GM23338 (cell line): ENCODE results near the gene ROBO1. TPM values are rescaled to one million over a fixed set of nuclear protein-coding genes. Genes with fewer than 3 reads are reported as not detected.

ENCODE experiments used
- ATAC-seq: fragments of 200-7000 bp; cut with Tn5 transposase; 3 replicates; pipeline ENCODE4 v1.9.1; 2020
- DNase-seq: peaks from one replicate; pipeline ENCODE4 v3.0.0-alpha.2; 2015; ENCODE audit warnings: low spot score
- H2AFZ ChIP-seq: fragments of 200-600 bp; sonication (generic); 2 replicates; pipeline ENCODE4 v1.8.0; 2016; ENCODE audit warnings: antibody characterized with exemption, mild to moderate bottlenecking, moderate library complexity
- H3F3A ChIP-seq: fragments of 200-600 bp; sonication (generic); replicated peaks from 2 replicates; pipeline ENCODE4 v1.8.0; 2017; ENCODE audit warnings: antibody characterized with exemption, mixed run types, low read depth
- H3K27ac ChIP-seq: fragments of 200-600 bp; sonication (generic); 2 replicates; pipeline ENCODE4 v1.6.1; 2016; ENCODE audit warnings: low read depth
- H3K27me3 ChIP-seq: fragments of 200-600 bp; sonication (generic); 2 replicates; pipeline ENCODE4 v1.8.0; 2016; ENCODE audit warnings: mild to moderate bottlenecking, mixed run types, moderate library complexity; ENCODE audit not compliant: insufficient read depth
- H3K36me3 ChIP-seq: fragments of 200-600 bp; sonication (generic); 2 replicates; pipeline ENCODE4 v1.8.0; 2016; ENCODE audit warnings: mild to moderate bottlenecking; ENCODE audit not compliant: insufficient read depth
- H3K4me1 ChIP-seq: fragments of 200-600 bp; sonication (generic); 2 replicates; pipeline ENCODE4 v1.8.0; 2016; ENCODE audit warnings: mild to moderate bottlenecking, moderate library complexity; ENCODE audit not compliant: insufficient read depth
- H3K4me2 ChIP-seq: fragments of 200-600 bp; sonication (generic); 2 replicates; pipeline ENCODE4 v1.7.1; 2017; ENCODE audit warnings: mixed run types
- H3K4me3 ChIP-seq: fragments of 200-600 bp; sonication (generic); 2 replicates; pipeline ENCODE4 v1.6.1; 2016; ENCODE audit warnings: mixed run types
- H3K79me2 ChIP-seq: fragments of 200-600 bp; sonication (generic); replicated peaks from 2 replicates; pipeline ENCODE4 v1.8.0; 2017; ENCODE audit warnings: mild to moderate bottlenecking; ENCODE audit not compliant: insufficient read depth
- H3K9me2 ChIP-seq: fragments of 200-600 bp; sonication (generic); 2 replicates; pipeline ENCODE4 v1.8.0; 2017; ENCODE audit not compliant: insufficient read depth
- H4K20me1 ChIP-seq: fragments of 200-600 bp; sonication (generic); replicated peaks from 2 replicates; pipeline ENCODE4 v1.8.0; 2017; ENCODE audit warnings: mild to moderate bottlenecking; ENCODE audit not compliant: insufficient read depth
- H3K27ac Mint-ChIP-seq: 2 replicates; pipeline ENCODE4 v1.8.0; 2020; ENCODE audit warnings: inconsistent platforms, mild to moderate bottlenecking, moderate library complexity, mixed read lengths
- H3K27me3 Mint-ChIP-seq: 3 replicates; pipeline ENCODE4 v1.8.0; 2022; ENCODE audit warnings: low read depth, mild to moderate bottlenecking, moderate library complexity, mixed read lengths, inconsistent platforms; ENCODE audit not compliant: insufficient read depth, poor library complexity
- H3K36me3 Mint-ChIP-seq: 3 replicates; pipeline ENCODE4 v1.8.0; 2021; ENCODE audit warnings: low read depth, mild to moderate bottlenecking, inconsistent platforms, moderate library complexity, mixed read lengths
- H3K4me1 Mint-ChIP-seq: 3 replicates; pipeline ENCODE4 v1.8.0; 2020; ENCODE audit warnings: mild to moderate bottlenecking, inconsistent platforms, mixed read lengths
- H3K4me3 Mint-ChIP-seq: 3 replicates; pipeline ENCODE4 v1.8.0; 2021; ENCODE audit warnings: moderate library complexity, mild to moderate bottlenecking, inconsistent platforms, mixed read lengths
- H3K9me3 Mint-ChIP-seq: 3 replicates; pipeline ENCODE4 v1.8.0; 2020; ENCODE audit warnings: moderate library complexity, mild to moderate bottlenecking, inconsistent platforms, mixed read lengths
- CREB1 ChIP-seq: fragments of 250-450 bp; sonication (Bioruptor Pico); IDR thresholded peaks from 2 replicates; pipeline ENCODE4 v1.5.0; 2020; ENCODE audit warnings: low read depth, mild to moderate bottlenecking, moderate library complexity
- CTCF ChIP-seq, 2 experiments: fragments of 200-600 bp in 1 of 2; sonication (generic) in 1 of 2; conservative IDR thresholded peaks; 2 replicates each; pipeline versions ENCODE4 v1.5.1 to v1.6.1; 2016 to 2017; ENCODE audit warnings: antibody characterized with exemption in 2 of 2, low read depth in 2 of 2, mild to moderate bottlenecking in 2 of 2, moderate library complexity in 1 of 2
- ETS1 ChIP-seq: IDR thresholded peaks from 2 replicates; pipeline ENCODE4 v1.6.1; 2016; ENCODE audit warnings: antibody characterized with exemption
- EZH2 ChIP-seq: fragments of 200-600 bp; sonication (generic); IDR thresholded peaks from one replicate; pipeline ENCODE4 v1.8.0; 2017; ENCODE audit warnings: antibody characterized with exemption, mild to moderate bottlenecking, low read depth; ENCODE audit not compliant: unreplicated experiment
- EZH2phosphoT487 ChIP-seq: fragments of 200-600 bp; sonication (generic); IDR thresholded peaks from one replicate; pipeline ENCODE4 v1.8.1; 2018; ENCODE audit warnings: antibody characterized with exemption; ENCODE audit not compliant: unreplicated experiment
- JUNB ChIP-seq: IDR thresholded peaks from one replicate; pipeline ENCODE4 v1.6.1; 2016; ENCODE audit warnings: antibody characterized with exemption; ENCODE audit not compliant: unreplicated experiment
- NANOG ChIP-seq: IDR thresholded peaks from 2 replicates; pipeline ENCODE4 v1.6.1; 2016; ENCODE audit warnings: antibody characterized with exemption, borderline replicate concordance
- POLR2AphosphoS5 ChIP-seq: IDR thresholded peaks from 2 replicates; pipeline ENCODE4 v1.6.1; 2016; ENCODE audit warnings: antibody characterized with exemption, low read depth
- REST ChIP-seq: IDR thresholded peaks from one replicate; pipeline ENCODE4 v1.6.1; 2018; ENCODE audit warnings: antibody characterized with exemption; ENCODE audit not compliant: unreplicated experiment
- STAT1 ChIP-seq: IDR thresholded peaks from one replicate; pipeline ENCODE4 v1.6.1; 2016; ENCODE audit warnings: antibody characterized with exemption; ENCODE audit not compliant: unreplicated experiment
- ZNF114 ChIP-seq: fragments of 250-450 bp; sonication (Bioruptor Pico); IDR thresholded peaks from 2 replicates; pipeline ENCODE4 v1.5.0; 2020; ENCODE audit warnings: mild to moderate bottlenecking, moderate library complexity
- ZNF331 ChIP-seq: fragments of 250-450 bp; sonication (Bioruptor Pico); IDR thresholded peaks from 2 replicates; pipeline ENCODE4 v1.5.0; 2020; ENCODE audit warnings: low read depth, mild to moderate bottlenecking, moderate library complexity
- ZNF462 ChIP-seq: fragments of 250-450 bp; sonication (Bioruptor Pico); IDR thresholded peaks from 2 replicates; pipeline ENCODE4 v1.5.0; 2020; ENCODE audit warnings: mild to moderate bottlenecking, moderate library complexity
- polyA plus RNA-seq: library from polyadenylated mRNA; unstranded; fragments of >200 nt; fragmentation: Nextera tagmentation; extraction: Ambion mirVana; gene quantifications from 2 replicates; pipeline ENCODE4 v1.2.1, GENCODE V29; 2016
- total RNA-seq: library from RNA; depleted of rRNA; stranded (reverse); fragments of >200 nt; shearing (Covaris generic); gene quantifications from 2 replicates; pipeline ENCODE4 v1.2.3, GENCODE V29; 2014

ROBO1 gene
- total and polyA plus RNA-seq, 2 experiments from 2014 or later, result 19.2 to 78.3 TPM

- Mint-ChIP-seq H3K27me3 (no peaks in the 10 kb centered on the region), H3K36me3 (no peaks in the 10 kb centered on the region), H3K27ac (no peak overlapping the region), H3K4me1 (peaks cover 21% of the 10 kb centered on the region), H3K9me3 (no peaks in the 10 kb centered on the region), H3K4me3 (no peak overlapping the region)
- no peaks in the 10 kb centered on the region for H3K27me3 ChIP-seq
- H3K4me3 ChIP-seq, result no peak overlapping the region
- no peaks in the 10 kb centered on the region for H3K79me2 ChIP-seq
- H4K20me1 ChIP-seq, result no peaks in the 10 kb centered on the region
- no peaks in the 10 kb centered on the region for H3F3A ChIP-seq
- TF ChIP-seq ETS1 (no peak), CTCF (conservative IDR thresholded peaks at IDR 0.05; ENCODE audit: low read depth in 2 of 2) (no peak), ZNF331 (no peak), JUNB (no peak), CREB1 (no peak), STAT1 (no peak), NANOG (no peak), REST (no peak), ZNF114 (CRISPR knock-in tag) (no peak), EZH2 (no peak), ZNF462 (CRISPR knock-in tag) (no peak), POLR2AphosphoS5 (no peak), EZH2phosphoT487 (no peak)
- no peak overlapping the region for H3K4me2 ChIP-seq
- no peaks in the 10 kb centered on the region for H3K9me2 ChIP-seq
- ATAC-seq (no peak), DNase-seq (no peak)
- peaks cover 12% of the 10 kb centered on the region for H3K4me1 ChIP-seq
- no peak overlapping the region for H3K27ac ChIP-seq
- no peak overlapping the region for H2AFZ ChIP-seq
- no peaks in the 10 kb centered on the region for H3K36me3 ChIP-seq
Observed at GRCh38 chr3:79602385-79602784, 165.4 kb downstream of the ROBO1 start.
